COLO668 (cell line): ENCODE results near the gene ARHGEF16.

Experiments
- DNase-seq: peaks from one replicate; lab custom pipeline; 2025; ENCODE audit not compliant: unreplicated experiment; lab: John Stamatoyannopoulos, UW

ARHGEF16 gene

GRCh38 chr1:3515272-3515671 lies 60.8 kb downstream of the ARHGEF16 start:
- no peak for DNase-seq

DNA sequence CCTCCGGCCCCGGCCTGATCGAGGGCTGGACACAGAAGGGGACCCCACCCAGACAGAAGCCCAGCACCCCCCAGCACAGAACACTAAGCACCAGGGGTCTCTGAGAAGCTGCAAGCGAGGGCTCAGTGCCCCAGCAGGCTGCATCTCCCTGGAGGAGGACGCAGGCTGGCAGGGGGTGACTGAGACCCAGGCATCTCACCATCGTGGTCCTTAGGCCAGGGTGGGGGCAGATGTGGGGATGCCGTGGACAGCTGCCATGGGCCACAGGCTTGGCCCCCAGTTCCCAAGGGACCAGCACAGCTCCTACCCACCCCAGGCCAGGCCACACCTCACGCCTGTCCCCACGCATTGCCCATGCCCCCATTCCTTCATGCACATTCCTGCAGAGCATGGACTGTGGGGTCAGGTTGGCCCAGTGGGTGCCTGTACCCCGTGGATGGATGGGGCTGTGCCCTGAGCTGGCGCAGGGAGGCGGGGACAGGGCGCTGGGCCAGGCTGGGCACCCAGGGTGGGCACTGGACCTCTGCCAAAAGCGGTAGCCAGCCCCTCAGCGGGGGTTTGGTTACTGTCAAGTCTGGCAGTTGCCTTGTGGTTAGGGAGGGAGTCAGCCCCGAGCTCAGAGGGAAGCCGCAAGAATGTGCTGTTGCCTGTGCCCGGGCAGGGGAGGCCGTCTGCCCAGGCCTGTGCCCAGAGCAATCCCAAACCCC lies 61.5 kb downstream of the ARHGEF16 start:
- DNase-seq = no peak

GRCh38 chr1:3516481-3516869 lies 62.0 kb downstream of the ARHGEF16 start:
- no peak for DNase-seq

GRCh38 chr1:3516911-3517675 lies 62.6 kb downstream of the ARHGEF16 start:
- no peak for DNase-seq

DNA sequence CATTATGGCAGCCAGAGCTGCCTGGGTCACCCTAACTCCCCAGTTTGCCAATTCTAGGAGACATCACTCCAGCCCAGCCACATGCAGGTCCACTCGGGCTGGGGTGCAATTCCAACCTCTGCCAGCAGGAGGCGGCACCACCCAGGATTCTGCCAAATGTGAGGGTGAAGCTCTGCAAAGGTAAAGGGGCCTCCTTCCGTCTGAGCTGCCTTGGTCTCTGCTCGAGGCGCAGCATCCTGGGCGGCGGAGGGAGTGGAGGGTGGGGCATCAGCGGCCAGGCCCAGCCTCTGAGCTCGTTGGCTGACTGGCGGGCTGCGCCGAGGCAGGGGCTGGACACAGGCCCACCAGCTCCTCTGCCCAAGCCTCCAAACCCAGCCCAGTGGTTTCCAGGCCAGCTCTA lies 63.8 kb downstream of the ARHGEF16 start:
- peak; percentile 32 for DNase-seq

- no peak for DNase-seq
Measured at GRCh38 chr1:3518756-3519155, 64.3 kb downstream of the ARHGEF16 start.

DNA sequence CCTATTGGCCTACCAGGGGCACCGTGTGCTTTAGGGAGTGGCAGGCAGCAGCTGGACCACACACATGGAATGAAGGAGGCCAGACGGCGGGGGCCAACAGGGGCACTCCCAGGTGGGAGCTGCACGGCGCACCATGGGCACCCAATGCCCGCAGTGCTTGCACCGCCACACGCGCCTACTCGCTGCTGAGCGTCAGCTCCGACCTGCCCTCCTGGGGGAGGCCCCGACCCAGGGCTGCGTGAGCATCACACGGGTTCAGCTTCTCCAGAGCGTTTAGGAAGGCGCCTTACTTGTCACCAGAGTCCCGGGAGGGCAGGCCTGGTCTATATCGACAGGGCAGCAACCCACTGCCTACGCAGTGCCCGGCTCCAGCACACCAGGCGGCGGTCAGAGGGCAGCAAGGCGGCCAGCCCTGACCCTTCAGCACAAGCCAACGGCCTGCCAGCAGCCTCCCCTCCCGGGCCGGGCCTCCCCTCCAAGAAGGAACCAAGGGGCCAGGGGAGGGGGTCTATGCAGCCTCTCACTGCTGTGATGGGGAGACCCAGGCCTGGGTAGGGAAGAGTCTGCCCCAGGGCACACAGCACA lies 64.9 kb downstream of the ARHGEF16 start:
- DNase-seq = no peak

DNA sequence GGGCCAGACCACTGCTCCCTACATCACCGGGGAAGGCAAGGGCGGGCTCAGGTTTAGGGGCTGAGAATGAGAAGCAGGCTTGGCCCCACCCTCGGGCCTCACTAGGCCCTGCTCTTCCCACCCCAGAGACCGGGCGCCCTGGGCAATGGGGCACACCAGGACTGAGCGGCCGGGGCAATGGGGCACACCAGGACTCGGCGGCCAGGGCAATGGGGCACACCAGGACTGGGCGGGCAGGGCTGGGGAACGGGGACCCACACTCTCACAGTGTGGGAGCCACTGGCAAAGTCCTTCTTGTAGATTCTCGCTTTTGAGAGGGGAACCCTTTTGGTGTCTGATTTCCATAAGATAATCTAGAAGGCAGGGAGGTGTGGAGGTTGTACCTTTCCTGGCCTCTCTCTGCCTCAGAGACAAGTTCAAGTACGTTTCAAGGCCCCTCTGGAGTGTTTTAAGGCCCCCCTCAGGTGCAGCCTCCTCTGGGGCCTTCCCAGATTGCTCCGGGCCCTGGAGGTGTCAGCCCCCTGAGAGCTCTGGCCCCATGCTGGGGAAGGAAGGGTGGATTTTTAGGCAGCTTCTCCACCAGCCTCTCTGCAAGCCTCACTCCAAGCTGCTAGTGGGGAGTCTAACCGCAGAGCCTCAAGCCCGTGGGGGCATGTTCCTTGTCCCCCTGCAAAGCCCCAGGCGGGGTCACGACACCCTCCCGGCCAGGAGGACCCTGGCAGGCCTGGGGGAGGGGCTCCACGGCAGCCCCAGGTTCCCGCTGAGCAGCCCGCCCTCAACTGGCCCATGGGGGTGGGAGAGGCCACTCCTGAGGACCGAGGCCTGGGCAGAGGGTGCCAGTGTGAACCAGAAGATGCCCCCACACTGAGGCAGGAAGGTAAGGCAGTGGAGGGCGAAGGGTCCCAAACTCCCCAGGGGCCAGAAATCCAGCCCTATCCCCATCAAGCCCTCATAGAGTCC lies 66.2 kb downstream of the ARHGEF16 start:
- no peak for DNase-seq

- peak; percentile 35 for DNase-seq
Measured at GRCh38 chr1:3521426-3521825, 67.0 kb downstream of the ARHGEF16 start.

DNA sequence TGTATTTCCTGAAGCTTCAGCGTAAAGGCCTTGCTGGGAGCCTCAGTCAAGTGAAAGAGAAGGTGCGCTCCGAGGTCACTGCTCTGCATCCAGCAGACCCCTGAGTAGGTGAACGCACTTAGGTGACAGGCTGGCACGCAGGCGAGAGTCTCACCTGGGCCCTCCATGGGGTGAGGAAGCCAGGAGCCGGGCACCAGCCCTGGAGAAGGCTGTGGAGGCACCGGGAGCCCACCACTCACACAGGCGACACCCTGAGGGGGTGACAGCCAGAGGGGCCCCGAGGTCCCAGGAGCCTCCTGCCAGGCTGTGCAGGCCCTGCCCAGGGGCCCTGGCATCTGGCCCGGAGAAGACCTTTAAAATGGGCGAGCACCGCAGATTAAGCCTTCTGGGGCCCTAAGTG lies 67.6 kb downstream of the ARHGEF16 start:
- no peak for DNase-seq

- DNase-seq = no peak
Measured at GRCh38 chr1:3522564-3523265, 68.2 kb downstream of the ARHGEF16 start.

GRCh38 chr1:3523980-3524379 lies 69.5 kb downstream of the ARHGEF16 start:
- no peak for DNase-seq

GRCh38 chr1:3524556-3525203 lies 70.2 kb downstream of the ARHGEF16 start:
- DNase-seq = no peak

- DNase-seq = no peak
Measured at GRCh38 chr1:3525551-3526482, 71.4 kb downstream of the ARHGEF16 start.

GRCh38 chr1:3527774-3528173 lies 73.3 kb downstream of the ARHGEF16 start:
- DNase-seq = no peak

DNA sequence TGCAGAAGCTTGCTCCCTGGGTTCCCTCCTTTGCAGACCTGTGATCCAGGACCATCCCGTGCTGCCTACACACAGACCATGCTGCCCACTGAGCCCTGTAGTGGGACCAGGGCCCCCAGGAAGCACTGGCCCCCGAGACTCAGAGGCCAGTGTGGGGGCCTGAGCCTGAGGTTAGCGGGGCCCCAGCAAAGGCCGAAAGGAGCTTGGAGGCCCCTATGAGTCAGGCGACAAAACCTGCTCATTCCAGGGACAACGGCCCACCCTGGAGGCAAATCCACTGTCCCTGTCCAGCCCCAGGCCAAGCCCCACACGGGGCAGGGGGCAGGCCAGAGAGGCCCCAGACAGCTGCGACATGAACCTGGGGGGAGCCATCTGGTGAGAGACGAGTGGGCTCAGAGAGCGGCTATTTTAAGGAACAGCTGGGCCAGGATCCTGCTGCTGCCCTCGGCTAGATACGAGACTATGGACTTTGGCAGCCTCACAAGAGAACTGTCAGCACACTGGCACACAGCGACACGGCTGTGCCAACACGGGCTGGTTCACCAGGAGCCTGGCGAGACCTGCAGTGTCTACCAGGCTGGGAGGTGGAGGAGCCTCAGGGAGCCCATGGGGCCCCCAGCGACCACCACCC lies 74.7 kb downstream of the ARHGEF16 start:
- no peak for DNase-seq

GRCh38 chr1:3530086-3530925 lies 75.8 kb downstream of the ARHGEF16 start:
- DNase-seq = peak; percentile 46
